Measurements from ENCODE around the gene S100Z. TPM values are rescaled to one million over a fixed set of nuclear protein-coding genes. Genes with fewer than 3 reads are reported as not detected.

S100Z gene
- total and polyA plus RNA-seq, 9 of the 15 experiments (the other 6 are each of a cell fraction or from before 2014, with no cell fraction given): 0.15 to 0.42 (median 0.20) TPM; not detected in 6

- no peak for TF ChIP-seq SETDB1 (IDR thresholded peaks at IDR 0.05; ENCODE audit: low read length)
- TF ChIP-seq GTF2F1 (IDR thresholded peaks at IDR 0.05; ENCODE audit: low read depth, low read length): no peak
- TF ChIP-seq, protein P1, sequence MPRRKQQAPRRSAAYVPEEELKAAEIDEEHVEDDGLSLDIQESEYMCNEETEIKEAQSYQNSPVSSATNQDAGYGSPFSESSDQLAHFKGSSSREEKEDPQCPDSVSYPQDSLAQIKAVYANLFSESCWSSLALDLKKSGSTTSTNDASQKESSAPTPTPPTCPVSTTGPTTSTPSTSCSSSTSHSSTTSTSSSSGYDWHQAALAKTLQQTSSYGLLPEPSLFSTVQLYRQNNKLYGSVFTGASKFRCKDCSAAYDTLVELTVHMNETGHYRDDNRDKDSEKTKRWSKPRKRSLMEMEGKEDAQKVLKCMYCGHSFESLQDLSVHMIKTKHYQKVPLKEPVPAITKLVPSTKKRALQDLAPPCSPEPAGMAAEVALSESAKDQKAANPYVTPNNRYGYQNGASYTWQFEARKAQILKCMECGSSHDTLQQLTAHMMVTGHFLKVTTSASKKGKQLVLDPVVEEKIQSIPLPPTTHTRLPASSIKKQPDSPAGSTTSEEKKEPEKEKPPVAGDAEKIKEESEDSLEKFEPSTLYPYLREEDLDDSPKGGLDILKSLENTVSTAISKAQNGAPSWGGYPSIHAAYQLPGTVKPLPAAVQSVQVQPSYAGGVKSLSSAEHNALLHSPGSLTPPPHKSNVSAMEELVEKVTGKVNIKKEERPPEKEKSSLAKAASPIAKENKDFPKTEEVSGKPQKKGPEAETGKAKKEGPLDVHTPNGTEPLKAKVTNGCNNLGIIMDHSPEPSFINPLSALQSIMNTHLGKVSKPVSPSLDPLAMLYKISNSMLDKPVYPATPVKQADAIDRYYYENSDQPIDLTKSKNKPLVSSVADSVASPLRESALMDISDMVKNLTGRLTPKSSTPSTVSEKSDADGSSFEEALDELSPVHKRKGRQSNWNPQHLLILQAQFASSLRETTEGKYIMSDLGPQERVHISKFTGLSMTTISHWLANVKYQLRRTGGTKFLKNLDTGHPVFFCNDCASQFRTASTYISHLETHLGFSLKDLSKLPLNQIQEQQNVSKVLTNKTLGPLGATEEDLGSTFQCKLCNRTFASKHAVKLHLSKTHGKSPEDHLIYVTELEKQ (CRISPR knock-in tag; IDR thresholded peaks at IDR 0.05): no peak
- no peak for TF ChIP-seq GATAD2A (IDR thresholded peaks at IDR 0.05)
- TF ChIP-seq, protein P2, sequence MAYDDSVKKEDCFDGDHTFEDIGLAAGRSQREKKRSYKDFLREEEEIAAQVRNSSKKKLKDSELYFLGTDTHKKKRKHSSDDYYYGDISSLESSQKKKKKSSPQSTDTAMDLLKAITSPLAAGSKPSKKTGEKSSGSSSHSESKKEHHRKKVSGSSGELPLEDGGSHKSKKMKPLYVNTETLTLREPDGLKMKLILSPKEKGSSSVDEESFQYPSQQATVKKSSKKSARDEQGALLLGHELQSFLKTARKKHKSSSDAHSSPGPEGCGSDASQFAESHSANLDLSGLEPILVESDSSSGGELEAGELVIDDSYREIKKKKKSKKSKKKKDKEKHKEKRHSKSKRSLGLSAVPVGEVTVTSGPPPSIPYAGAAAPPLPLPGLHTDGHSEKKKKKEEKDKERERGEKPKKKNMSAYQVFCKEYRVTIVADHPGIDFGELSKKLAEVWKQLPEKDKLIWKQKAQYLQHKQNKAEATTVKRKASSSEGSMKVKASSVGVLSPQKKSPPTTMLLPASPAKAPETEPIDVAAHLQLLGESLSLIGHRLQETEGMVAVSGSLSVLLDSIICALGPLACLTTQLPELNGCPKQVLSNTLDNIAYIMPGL (CRISPR knock-in tag; IDR thresholded peaks at IDR 0.05): no peak
- peak; percentile 94 for TF ChIP-seq ZEB2 (IDR thresholded peaks at IDR 0.05)
- no peak for TF ChIP-seq ZBTB8A (IDR thresholded peaks at IDR 0.05; ENCODE audit: partially characterized antibody)
- TF ChIP-seq FUS (optimal IDR thresholded peaks at IDR 0.05; ENCODE audit: low read depth, low read length): no peak
- 0 out of 2 replicates have a peak, but pooled peaks have one; percentile 24 for TF ChIP-seq PYGO2 (tag; IDR thresholded peaks at IDR 0.05)
- TF ChIP-seq ZNF174 (CRISPR knock-in tag; IDR thresholded peaks at IDR 0.05): no peak
- no peak for TF ChIP-seq ZSCAN32 (CRISPR knock-in tag; IDR thresholded peaks at IDR 0.05)
- peak; percentile 65; the same call in 1 of the 2 replicates for TF ChIP-seq JUND (IDR thresholded peaks at IDR 0.05; ENCODE audit: borderline replicate concordance, low read depth, low read length)
- TF ChIP-seq JUND (tag; IDR thresholded peaks at IDR 0.05; ENCODE audit: borderline replicate concordance, low read depth, low read length): peak; percentile 29; the same call in 1 of the 3 replicates
- TF ChIP-seq NR2C1 (IDR thresholded peaks at IDR 0.05): no peak
- no peak for TF ChIP-seq NR2C1 (tag; IDR thresholded peaks at IDR 0.05)
- no peak for TF ChIP-seq CHD4 (IDR thresholded peaks at IDR 0.05; ENCODE audit: insufficient read depth, insufficient replicate concordance, low read depth, low read length, poor library complexity, severe bottlenecking)
- no peak for TF ChIP-seq ZNF696 (CRISPR knock-in tag; conservative IDR thresholded peaks at IDR 0.05)
- peak; percentile 97 for TF ChIP-seq DPF2 (IDR thresholded peaks at IDR 0.05)
- TF ChIP-seq NFE2L1 (tag; IDR thresholded peaks at IDR 0.05; ENCODE audit: borderline replicate concordance, low read depth): no peak
- peak; percentile 60; the same call in 1 of the 2 replicates for TF ChIP-seq TOE1 (IDR thresholded peaks at IDR 0.05; ENCODE audit: borderline replicate concordance)
- no peak for TF ChIP-seq TOE1 (CRISPR knock-in tag; IDR thresholded peaks at IDR 0.05; ENCODE audit: borderline replicate concordance, low read depth)
Measured at GRCh38 chr5:76849419-76850291, at the start of gene S100Z (continued).
